Activated CD8-positive, alpha-beta memory T cell treated with anti-CD3 and anti-CD28 coated beads for 1 hour (primary cell): ENCODE results near the gene PCDH9.

Experiments
- DNase-seq, 2 donors: peaks; one replicate each; pipeline ENCODE4 v3.0.0-alpha.2; 2020; ENCODE audit warnings: low read depth in 1 of 2; ENCODE audit errors: extremely low read depth in 1 of 2

PCDH9 gene

GRCh38 chr13:67168384-67168783 is 61.8 kb downstream of the PCDH9 start:
- no peak for DNase-seq

GRCh38 chr13:67167420-67167819 is 62.7 kb downstream of the PCDH9 start:
- no peak for DNase-seq

- DNase-seq = no peak
Observed at GRCh38 chr13:67161176-67161575, 69.0 kb downstream of the PCDH9 start.

GRCh38 chr13:67158903-67159302 is 71.2 kb downstream of the PCDH9 start:
- no peak for DNase-seq

GRCh38 chr13:67156723-67157060 is 73.4 kb downstream of the PCDH9 start:
- DNase-seq = no peak

- no peak for DNase-seq
Observed at GRCh38 chr13:67155898-67156722, 74.0 kb downstream of the PCDH9 start.

GRCh38 chr13:67152085-67152484 is 78.1 kb downstream of the PCDH9 start:
- no peak for DNase-seq

- DNase-seq = no peak
Observed at GRCh38 chr13:67151652-67152051, 78.5 kb downstream of the PCDH9 start.

- no peak for DNase-seq
Observed at GRCh38 chr13:67150608-67151007, 79.5 kb downstream of the PCDH9 start.

GRCh38 chr13:67148161-67148571 is 82.0 kb downstream of the PCDH9 start:
- DNase-seq = no peak

- no peak for DNase-seq
Observed at GRCh38 chr13:67147342-67148133, 82.6 kb downstream of the PCDH9 start.

- DNase-seq = no peak
Observed at GRCh38 chr13:67146523-67147130, 83.5 kb downstream of the PCDH9 start.

GRCh38 chr13:67145950-67146349 is 84.2 kb downstream of the PCDH9 start:
- no peak for DNase-seq

- DNase-seq = no peak
Observed at GRCh38 chr13:67143544-67144115, 86.5 kb downstream of the PCDH9 start.

GRCh38 chr13:67140006-67140405 is 90.1 kb downstream of the PCDH9 start:
- DNase-seq = no peak

GRCh38 chr13:67139551-67139950 is 90.6 kb downstream of the PCDH9 start:
- no peak for DNase-seq

- no peak for DNase-seq
Observed at GRCh38 chr13:67138970-67139369, 91.2 kb downstream of the PCDH9 start.

- no peak for DNase-seq
Observed at GRCh38 chr13:67137044-67137735, 92.9 kb downstream of the PCDH9 start.

GRCh38 chr13:67136157-67136556 is 94.0 kb downstream of the PCDH9 start:
- no peak for DNase-seq

GRCh38 chr13:67135356-67135755 is 94.8 kb downstream of the PCDH9 start:
- no peak for DNase-seq
